ENCODE results near the gene GOLIM4. TPM values are rescaled to one million over a fixed set of nuclear protein-coding genes. Genes with fewer than 3 reads are reported as not detected.
A peak's percentile ranks its signal among the peaks of the same experiment; 100 is the strongest.

GOLIM4 gene
- total RNA-seq, 1 donor from 2014 or later: 26.0 TPM

DNA sequence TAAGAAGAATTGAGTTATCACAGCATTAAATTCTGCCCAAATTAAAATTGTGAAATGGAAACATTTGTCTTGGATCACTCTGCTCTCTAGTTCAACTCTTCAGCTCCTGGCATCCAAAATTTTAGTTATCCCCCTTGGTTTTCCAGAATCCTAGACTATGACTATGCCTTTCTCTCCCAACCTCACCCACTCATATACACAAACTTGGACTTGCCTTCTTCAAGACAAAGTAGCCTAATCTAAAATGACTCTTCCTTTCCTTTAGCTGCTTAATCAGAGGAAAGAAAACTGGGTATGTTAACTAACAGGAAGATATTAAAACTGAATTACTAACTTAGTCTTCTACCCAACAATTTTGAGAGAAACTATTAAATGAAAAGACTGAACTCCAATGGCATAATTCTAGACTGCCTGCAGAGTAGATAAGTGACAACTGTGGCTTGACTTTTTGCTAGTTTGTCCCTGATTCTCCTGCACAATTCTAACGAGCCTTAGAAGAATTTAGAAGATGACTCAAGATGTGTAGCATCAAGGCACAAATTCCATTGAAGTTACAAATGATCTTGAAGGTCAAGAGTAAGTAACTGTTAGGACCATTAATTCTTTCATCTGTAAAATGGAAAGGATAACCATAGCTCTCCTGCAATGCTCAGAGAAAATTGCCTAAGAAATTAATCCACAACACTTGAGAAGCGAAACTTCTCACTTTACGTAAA lies 5.2 kb upstream of the GOLIM4 start:
- no peak for DNase-seq (ENCODE audit: low spot score)

DNA sequence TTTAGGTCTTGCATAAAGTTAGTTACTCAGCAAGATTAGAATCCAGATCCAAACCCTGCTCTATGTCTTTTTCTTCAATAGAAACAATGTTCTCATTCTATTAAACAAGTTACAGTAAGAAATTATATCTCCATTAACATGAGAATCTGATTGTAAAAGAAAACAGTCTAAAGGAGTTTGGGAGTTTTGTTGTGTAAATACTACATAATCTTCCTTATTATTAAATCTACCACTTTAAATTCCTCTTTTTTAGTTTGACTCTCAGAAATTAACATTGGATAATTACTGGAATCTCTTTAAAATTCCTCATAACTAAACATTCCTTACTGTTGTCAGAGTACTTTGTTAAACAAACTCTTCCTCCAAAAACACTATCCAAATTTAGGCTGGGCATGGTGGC lies 1.7 kb upstream of the GOLIM4 start:
- no peak for DNase-seq (ENCODE audit: low spot score)

DNA sequence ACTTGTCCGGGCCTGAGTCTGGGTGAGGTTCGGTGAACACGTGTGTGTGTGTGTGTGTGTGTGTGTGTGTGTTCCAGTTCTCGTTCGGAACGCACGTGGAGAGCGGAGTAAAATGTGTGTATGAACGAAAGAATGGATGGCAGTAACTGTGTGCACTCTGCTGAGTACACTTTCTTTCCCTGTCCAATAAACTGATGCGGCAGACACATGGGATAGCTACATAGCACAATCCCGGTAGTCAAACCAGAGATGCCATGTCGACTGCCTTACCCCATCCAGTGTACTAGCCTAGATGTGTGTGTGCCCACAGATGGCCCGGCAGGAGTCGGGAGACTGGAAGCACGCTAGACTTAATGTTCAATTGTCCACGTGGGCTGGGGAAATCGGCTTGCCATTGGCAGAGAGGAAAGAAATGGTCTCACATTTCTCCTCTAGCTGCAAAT lies 507 bp upstream of the GOLIM4 start:
- no peak for DNase-seq (ENCODE audit: low spot score)

DNA sequence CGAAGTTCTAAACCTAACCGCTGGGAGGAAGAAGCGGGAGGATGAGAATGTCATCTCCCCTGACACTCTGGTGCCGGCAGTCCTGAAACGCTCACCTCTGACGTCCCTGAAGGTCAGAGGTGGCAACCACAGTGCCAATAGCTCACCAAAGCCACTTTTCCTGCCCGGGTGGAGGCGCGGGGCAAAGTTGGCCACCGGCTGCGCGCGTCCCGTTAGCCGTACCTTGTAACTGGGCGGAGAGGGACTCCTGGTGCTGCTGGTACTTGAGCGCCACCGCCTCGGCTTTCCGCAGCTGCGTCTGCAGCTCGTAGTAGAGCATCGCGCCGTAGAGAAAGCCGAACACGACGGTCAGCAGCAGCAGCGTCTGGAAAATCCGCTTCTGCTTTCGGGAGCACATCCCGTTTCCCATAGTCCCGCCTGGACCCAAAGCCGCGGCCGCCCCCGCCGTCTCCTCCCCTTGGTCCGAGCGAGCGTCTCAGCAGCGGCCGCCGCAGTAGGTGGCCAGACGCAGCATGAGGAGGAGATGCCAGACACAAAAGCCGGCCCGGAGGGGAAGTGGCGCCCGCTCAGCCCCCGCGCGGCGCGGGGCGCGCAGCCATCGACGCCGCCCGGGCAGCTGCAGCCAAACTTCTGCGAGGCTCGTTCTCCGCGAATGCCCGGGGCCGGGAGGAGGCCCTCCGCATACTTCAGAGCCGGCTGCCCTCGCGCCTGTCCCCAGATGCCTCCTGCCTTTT lies 680 bp downstream of the GOLIM4 start:
- DNase-seq (ENCODE audit: low spot score): peak; percentile 91

DNA sequence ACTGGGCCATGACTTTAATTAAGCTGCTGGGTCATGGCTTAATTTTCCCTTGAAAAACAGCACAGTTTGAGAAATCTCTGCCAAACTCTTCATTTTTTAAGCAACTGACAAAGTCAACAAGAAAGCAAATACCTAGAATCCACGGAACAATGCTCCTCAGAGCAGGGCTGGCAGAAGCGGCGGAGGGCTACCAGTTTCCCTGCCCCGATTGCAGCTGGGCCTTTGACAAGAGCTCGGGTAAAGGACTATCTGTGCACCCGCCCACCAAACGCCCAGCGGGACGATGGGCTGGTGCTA lies 1.2 kb downstream of the GOLIM4 start:
- no peak for DNase-seq (ENCODE audit: low spot score)

DNA sequence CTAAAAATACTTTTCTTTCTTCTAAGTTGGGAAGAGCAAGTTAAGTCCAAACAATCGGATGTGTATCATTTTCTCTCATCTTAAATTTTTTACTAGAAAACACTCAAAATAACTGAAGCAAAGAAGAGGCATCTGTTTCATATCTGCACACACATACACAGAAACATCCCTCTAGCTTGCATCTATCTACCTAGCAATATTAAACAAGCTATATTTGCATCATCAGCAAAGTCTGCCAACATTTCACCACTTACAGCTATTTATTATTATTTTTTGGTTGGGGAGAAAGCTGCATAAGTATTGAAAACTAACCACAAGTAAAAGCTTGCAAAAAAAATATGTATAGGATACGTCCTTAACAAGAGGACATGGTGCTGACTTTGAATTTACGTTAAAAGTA lies 1.9 kb downstream of the GOLIM4 start:
- DNase-seq (ENCODE audit: low spot score): no peak

DNA sequence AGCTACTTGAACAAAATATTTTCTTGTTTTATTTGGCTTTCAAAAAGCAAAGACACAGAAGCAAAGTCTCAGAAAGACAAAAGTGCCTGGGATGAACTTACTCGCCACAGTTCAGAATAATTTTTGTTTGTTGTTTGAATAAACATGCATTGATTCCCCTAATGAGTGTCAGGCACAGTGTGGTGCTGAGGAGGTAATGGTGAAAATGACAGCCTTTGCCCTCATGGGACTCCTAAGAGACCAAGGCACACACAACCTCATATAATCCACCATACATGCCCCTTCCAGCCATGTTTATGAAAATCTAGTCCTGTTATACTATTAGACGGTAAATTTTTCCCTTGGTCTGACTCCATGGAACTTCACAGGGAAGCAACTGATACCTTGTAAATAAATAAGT lies 2.5 kb downstream of the GOLIM4 start:
- DNase-seq (ENCODE audit: low spot score): no peak

DNA sequence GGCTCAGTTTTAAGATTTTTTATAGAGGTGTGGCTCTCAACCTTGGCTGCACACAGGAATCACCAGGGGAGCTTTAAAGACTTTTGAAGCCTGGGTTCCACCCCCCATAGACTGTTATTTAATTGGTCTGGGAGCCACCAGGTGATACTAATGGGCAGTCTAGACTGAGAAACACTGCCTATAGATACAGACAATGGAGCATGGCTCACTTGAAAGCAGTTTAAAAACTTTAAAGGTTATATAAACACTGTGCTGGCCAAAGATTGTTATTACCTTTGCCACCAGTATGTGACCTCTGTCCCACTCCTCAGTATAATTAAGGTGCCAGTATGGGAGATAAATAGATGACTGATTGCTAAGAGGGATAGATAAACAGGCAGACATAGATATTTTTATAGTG lies 3.8 kb downstream of the GOLIM4 start:
- DNase-seq (ENCODE audit: low spot score): no peak

DNA sequence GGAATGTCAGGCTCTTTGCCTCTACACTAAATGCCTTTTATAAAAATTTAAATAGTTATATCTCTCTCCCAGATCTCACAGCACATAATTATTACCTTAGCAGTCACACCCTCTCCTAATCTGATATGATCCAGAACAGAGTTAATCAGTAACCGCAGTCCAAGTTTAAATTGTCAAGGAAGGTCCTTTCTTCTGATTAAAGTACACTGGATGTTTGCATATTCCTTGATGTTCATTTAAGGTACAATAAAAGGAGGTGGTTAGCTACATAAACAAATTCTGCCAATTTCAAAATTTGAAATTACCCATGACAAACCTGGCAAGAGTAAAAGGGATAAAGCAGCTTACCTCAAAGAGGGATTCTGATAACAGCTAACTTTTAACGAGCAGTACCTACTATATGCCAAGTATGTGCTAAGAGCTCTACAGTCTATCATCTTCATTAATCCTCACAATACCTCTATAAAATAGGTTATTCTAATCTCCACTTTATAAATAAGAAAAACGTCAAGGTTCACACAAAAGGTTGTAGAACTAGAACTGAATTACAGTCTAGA lies 4.3 kb downstream of the GOLIM4 start:
- DNase-seq (ENCODE audit: low spot score): no peak

DNA sequence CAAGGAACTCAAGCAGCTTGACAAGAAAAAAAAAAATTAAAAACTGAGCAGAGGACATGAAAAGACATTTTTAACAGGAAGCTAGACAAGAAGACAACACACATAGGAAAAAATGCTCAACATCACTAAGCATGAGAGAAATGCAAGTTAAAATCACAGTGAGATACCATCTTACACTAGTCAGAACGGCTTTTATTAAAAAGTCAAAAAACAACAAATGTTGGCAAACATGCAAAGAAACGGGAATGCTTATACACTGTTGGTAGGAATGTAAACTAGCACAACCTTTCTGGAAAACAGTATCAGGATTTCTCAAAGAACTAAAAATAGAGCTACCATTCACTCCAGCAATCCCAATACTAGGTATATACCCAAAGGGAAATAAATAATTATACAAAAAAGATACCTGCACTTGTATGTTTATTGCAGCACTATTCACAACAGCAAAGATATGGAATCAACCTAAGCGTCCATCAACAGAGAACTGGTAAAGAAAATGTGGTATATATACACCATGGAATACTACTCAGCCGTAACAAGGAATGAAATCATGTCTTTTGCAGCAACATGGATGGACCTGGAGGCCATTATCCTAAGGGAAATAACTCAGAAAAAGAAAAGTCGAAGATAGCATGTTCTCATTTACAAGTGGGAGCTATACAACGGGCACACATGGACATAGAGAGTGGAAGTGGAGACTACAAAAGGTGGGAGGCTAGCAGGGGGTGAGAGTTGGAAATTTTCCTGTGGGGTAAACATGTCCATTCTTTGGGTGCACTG lies 5.2 kb downstream of the GOLIM4 start:
- DNase-seq (ENCODE audit: low spot score): no peak

DNA sequence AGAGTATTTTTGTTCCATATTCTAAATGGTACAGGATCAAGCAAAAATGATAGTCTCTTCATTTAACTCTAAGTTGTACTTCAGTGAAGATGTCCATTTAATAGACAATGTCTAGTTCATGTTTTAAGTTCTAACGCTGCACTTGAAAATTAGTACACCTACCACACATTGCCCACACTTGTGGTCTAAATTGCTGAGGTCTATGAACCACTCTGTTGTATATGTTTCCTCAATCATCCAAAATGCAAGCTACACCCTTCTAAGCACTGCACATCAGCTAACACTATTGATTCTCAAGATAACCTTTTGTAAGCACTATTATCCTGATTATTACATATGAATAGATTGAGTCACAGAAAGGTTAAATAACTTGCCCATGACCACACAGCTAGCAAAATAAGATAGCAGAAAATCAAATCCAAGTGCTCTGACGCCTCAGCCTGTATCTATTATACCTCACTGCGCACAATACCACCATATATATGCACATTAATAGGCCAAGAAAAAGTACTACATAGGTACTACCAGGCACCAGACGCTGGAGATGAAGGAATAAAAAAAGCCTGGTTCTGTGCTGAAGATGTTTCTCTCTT lies 6.4 kb downstream of the GOLIM4 start:
- DNase-seq (ENCODE audit: low spot score): no peak

DNA sequence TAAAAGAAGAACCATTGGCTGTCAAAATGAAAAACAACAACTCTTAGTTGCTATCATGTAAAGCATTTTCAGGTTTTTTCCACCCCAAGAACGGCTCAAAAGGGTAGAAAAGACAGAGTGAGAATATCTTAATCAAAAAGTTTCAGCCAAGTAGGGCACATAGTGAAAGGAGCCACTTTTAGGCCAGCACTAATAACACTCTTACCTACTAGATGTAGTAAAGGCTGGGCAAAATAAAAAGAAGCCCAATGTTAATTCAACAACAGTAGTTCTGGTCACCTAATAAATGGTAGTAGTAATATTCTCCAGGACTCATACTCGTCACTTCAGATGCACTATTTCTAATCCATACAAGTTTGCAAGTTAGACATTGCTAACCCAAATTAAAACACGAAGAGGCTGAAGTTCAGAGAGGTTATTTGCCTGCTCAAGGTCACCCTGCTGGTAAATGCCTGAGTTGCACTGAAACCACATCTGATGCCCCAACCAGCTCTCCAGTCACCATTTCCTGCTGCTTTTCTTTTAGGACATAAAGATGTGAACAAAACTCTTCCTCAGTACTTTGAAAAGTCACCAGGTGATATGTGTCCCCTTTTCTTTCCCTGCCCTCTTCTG lies 7.5 kb downstream of the GOLIM4 start:
- DNase-seq (ENCODE audit: low spot score): no peak

DNA sequence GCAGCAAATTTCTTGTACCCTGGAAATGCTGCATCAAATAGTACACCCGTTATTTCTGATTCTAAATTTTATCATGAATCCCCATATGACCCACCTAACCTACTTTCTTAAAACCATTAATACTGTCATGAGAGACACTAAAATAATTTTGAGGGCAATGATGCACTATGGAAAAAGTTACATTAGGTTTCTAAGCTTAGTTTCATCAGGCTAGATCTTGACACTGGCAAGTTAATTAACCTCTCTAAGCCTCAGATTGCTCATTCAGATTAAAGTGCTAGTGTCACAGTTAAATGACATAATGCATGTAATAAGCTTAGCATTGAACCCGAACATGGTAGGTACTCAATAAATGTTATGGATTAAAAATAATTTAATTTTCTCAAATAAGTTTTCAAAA lies 8.2 kb downstream of the GOLIM4 start:
- no peak for DNase-seq (ENCODE audit: low spot score)

DNA sequence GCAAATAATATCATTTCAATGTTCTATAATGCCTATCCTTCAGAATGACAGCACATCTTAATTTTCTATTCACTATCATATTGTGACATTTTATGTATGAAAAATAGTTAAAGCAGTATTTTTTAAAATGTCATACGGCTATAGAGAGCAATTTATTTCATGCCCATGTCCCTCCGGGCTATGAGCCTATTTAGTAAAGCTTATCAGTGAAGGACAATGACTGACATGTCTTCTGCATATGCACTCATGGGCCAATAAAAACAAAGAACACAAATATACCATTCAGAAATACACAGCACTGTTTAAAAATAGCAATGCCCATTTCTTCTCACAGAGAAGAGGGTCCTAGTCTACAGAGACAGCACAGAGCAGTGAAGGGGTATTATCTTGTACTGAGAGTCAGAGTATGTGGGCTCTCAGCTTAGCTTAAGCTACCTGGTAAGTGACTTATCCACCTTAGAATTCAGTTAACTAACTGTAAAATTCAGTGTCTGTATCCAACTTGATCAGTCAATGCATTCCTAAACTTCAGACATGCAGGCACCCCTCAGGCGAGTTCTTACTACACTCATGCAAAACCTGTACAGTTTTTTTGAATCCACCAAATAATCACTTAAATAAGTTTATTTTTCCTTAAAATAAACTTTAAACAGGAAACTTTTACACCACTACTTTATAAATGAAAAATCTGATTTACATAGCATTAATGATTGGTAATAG lies 9.0 kb downstream of the GOLIM4 start:
- no peak for DNase-seq (ENCODE audit: low spot score)

DNA sequence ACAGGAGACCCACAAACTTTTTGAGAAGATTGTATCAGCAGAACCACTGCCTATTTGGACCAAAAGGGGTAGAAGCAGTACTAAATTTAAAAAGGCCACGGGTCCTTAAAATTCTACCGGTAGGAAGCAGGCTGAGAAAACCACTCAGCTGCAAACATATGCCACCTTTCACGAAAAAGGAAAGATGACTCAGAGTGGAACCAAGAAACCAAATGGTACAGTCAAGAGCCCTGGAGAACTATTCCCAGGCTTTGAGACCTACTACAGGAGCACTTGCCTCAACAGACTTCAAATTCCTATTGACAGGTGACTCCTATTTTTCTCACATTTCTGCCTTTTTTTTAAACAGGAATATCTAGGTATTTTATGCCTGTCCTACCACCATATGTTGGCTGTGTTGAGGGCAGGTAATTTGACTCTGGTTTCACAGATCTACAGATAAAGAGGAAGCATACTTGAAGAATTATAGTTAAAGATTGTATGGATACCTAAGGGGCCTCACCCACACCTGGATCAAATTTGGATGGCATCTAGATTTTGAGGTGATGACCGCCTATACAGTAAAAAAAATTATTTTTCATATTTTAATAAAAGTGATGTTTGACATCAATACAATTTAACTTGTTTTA lies 10.1 kb downstream of the GOLIM4 start:
- no peak for DNase-seq (ENCODE audit: low spot score)

DNA sequence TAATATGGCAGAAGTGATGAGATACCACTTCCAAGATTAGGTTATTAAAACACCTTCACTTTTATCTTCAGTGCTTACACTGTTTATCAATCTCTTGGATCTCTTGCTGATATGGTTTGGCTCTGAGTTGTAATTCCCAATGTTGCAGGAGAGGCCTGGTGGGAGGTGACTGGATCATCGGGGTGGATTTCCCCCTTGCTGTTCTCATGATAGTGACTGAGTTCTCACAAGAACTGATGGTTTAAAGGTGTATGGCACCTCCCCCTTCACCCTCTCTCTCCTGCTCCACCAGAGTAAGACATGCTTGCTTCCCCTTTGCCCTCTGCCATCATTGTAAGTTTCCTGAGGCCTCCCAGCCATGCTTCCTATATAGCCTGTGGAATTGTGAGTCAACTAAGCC lies 11.8 kb downstream of the GOLIM4 start:
- no peak for DNase-seq (ENCODE audit: low spot score)

DNA sequence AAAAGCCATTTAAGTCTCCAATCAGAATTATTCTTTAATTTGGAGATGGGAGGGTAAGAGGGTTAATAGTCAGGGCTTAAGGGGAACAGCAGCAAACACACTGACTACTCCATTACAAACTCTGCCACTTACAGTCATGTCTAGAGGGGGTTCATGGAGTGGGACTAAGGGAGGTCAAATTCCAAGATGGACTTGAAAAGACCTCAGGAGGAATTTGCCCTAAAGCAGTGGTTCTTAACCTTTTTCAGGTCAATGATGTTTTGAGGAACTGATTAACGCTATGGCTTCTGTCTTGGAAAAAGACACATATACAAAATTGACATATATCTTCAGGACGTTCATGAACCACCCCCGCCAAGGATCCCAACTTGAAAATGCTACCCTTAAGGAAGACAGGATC lies 13.9 kb downstream of the GOLIM4 start:
- no peak for DNase-seq (ENCODE audit: low spot score)

DNA sequence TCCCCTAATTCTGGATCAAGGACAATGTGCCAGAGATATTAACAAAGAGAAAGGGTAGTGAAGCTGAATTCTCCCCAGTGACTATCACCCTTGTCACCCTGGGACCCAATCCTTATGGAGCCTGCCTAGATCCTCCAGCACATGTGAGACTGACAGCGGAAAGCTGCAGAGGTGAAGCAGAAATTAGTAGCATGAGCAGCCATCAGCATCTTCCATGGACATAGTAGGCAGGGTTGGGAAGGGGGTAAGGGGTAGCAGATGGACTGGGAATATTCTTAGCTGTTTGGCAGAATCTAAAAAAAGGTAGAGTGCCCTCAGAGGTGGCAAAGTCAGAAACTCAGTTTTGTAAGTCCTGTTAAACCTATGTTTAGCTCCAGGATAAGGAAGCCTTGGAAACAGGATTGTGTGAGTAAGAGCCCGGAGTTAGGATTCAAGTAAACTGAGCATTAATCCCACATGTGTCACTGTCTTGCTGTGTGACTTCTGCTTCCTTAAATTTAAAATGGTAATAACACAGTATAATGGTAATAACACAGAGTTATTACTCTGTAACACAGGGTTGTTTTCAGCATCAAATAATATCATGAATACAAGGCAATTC lies 14.5 kb downstream of the GOLIM4 start:
- DNase-seq (ENCODE audit: low spot score): no peak

DNA sequence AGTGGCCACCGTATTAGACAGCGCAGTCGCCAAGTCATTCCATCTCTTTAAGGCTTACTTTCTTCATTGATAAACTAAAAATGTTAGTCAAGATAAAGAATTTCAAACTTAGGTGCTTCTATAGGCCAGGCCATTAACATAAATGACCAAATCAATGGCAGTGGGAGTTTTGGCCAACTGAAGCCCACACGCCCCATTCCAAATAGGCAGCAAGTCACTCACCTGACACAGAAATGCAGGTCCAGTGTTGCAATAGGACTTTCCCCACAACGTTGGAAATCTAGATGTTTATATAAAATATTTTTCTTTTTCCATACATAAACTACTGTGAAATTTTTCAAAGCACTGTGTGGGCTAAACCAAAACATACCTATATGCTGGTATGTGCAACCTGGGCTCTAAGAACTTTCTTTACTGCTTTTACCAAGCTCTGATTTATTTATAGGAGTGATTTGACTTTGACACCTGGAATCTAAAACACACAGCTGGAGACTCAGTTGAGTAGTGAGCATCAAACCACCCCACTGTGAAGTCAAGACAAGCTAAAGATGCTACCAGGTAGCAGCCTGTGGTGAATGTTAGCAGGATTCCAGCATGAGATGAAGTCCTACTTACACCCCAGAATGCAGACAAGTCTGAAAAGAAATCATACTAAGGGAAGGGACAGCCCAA lies 15.1 kb downstream of the GOLIM4 start:
- no peak for DNase-seq (ENCODE audit: low spot score)

All from mesenteric fat pad (tissue), 1 donor.